NCI-H128 (cell line): Measurements from ENCODE around the gene PRDM5.

Source experiments
- DNase-seq: peaks from one replicate; lab custom pipeline; 2025; ENCODE audit not compliant: unreplicated experiment; lab: John Stamatoyannopoulos, UW

PRDM5 gene

GRCh38 chr4:120858776-120859175, 63.8 kb downstream of the PRDM5 start:
- DNase-seq: no peak

- DNase-seq: no peak
These were observed 65.2 kb downstream of the PRDM5 start for GRCh38 chr4:120857312-120857711.

- DNase-seq: no peak
These were observed 66.2 kb downstream of the PRDM5 start for GRCh38 chr4:120856294-120856693.

- DNase-seq: no peak
These were observed 67.1 kb downstream of the PRDM5 start for GRCh38 chr4:120855307-120856001.

GRCh38 chr4:120853161-120853935, 69.2 kb downstream of the PRDM5 start:
- no peak for DNase-seq

- no peak for DNase-seq
These were observed 72.4 kb downstream of the PRDM5 start for GRCh38 chr4:120850018-120850599.

GRCh38 chr4:120847019-120847582, 75.4 kb downstream of the PRDM5 start:
- no peak for DNase-seq

GRCh38 chr4:120844528-120844921, 78.0 kb downstream of the PRDM5 start:
- no peak for DNase-seq

GRCh38 chr4:120843849-120844527, 78.5 kb downstream of the PRDM5 start:
- DNase-seq: no peak

GRCh38 chr4:120842031-120842430, 80.5 kb downstream of the PRDM5 start:
- DNase-seq: peak; percentile 1

GRCh38 chr4:120841580-120841979, 80.9 kb downstream of the PRDM5 start:
- no peak for DNase-seq

GRCh38 chr4:120839974-120840751, 82.4 kb downstream of the PRDM5 start:
- DNase-seq: no peak

- DNase-seq: no peak
These were observed 83.1 kb downstream of the PRDM5 start for GRCh38 chr4:120839334-120839973.

GRCh38 chr4:120838784-120839183, 83.7 kb downstream of the PRDM5 start:
- DNase-seq: no peak

GRCh38 chr4:120837656-120838055, 84.9 kb downstream of the PRDM5 start:
- no peak for DNase-seq

GRCh38 chr4:120835342-120835741, 87.2 kb downstream of the PRDM5 start:
- DNase-seq: no peak

GRCh38 chr4:120830204-120830603, 92.3 kb downstream of the PRDM5 start:
- no peak for DNase-seq

GRCh38 chr4:120829113-120829831, 93.3 kb downstream of the PRDM5 start:
- no peak for DNase-seq

GRCh38 chr4:120826853-120827252, 95.7 kb downstream of the PRDM5 start:
- DNase-seq: no peak
